Measurements from ENCODE around the gene PFDN1.
"Not testable (repeated sequence)": the region's sequence is repeated elsewhere in the genome, so short reads cannot be mapped to it uniquely, and the experiment has no call there.

Gene PFDN1

DNA sequence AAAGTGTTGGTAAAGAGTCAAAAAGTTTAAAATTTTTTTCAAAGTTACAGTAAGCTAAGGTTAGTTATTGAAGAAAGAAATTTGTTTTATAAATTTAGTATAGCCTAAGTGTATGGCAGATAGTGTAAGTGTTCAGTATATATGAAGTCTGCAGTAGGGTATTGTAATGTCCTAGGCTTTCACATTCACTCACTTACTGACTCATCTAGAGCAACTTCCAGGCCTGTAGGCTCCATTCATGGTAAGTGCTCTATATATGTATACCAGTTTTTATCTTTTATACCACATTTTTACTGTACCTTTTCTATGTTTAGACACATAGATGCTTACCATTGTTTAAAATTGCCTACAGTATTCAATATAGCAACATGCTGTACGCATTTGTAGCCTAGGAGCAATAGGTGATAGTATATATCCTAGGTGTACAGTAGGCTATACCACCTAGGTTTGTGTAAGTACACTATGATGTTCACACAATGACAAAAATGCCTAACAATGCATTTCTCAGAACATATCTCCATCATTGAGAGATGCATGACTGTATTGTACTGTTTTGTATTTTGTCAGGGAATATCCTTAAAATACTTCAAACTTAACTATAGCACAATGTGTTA lies 89.4 kb downstream of the PFDN1 start:
- no peak for DNase-seq (ENCODE audit: low spot score)

DNA sequence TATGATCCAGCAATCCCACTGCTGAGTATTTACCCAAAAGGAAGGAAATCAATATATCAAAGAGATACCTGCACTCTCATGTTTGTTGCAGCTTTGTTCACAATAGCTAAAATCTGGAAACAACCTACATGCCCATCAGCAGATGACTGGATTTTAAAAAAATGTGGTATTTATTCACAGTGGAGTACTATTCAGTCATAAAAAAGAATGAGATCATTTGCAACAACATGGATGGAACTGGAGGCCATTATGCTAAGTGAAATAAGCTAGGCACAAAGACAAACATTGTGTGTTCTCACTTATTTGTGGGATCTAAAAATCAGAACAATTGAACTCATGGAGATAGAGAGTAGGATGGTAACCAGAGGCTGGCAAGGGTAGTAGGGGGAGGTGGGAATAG lies 94.8 kb downstream of the PFDN1 start:
- DNase-seq (ENCODE audit: low spot score), result no peak

DNA sequence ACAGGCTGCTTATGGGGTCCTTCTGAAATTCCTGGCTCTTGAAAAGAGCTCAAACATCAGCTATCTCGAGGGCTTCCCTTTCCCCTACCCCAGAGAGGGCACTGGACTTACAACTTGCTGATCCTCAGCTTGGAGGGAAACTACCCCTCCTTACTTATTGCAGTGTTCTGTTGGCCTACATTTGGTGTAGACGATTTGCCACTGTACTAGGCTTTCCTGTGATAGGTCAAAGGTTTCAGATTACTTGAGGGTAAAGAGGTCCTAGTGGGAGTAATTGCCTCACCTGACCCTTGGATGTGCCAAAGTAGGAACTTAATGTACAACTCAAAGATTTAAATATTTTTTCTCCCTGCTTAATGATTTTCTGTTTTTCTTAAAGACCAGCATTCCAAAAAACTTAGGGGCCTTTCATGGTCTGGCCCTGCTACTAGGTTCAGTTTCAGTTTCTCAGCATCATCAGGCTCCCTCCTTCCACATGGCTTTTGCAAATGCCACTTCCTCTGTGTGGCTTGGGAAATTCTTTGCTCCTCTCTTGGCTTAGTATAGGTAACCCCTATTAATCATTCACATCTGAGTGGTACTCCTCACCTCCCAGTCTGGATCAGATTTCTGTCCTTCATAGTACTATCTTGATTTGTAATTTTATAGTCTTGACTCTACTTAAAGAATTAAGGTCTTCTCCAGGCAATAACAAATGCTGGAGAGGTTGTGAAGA lies 95.5 kb downstream of the PFDN1 start:
- DNase-seq (ENCODE audit: low spot score), result no peak

DNA sequence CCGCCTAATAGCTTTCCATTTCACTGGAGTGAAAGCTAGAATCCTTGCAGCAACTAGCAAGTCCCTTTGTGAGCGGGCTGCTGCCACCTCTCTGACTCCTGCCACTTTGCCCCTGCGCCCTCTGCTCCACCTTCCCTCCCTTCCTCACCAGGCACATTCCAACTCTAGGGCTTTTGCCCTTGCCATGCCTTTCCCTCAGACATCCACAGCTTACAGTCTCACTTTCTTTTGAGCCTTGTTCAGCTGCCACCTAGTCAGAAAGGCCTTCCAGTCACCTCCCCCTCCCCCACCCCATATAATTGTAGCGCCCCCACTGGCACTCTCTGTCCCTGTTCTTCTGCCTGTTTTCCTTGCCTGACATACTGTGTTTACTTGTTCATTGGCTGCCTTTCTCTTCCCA lies 96.9 kb downstream of the PFDN1 start:
- DNase-seq (ENCODE audit: low spot score), result no peak

DNA sequence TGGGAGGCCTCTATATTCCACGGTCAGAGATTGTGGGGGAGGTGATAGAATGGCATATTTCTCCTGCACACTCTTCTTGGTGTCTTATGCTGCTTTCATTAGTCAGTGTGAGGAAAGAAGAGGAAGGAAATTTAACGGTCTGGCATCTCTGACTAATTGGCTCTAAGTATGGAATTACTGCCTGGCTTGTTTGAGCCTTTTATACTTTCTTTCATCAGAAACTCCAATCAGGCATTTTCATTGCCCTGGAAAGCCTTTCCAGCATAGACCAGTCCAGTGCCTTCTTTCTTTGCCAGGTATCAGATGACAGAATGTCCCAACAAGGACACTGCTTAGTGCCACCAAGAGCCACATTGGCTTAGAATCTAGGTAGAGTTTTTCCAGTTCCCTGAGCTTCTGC lies 97.7 kb downstream of the PFDN1 start:
- DNase-seq (ENCODE audit: low spot score), result no peak

DNA sequence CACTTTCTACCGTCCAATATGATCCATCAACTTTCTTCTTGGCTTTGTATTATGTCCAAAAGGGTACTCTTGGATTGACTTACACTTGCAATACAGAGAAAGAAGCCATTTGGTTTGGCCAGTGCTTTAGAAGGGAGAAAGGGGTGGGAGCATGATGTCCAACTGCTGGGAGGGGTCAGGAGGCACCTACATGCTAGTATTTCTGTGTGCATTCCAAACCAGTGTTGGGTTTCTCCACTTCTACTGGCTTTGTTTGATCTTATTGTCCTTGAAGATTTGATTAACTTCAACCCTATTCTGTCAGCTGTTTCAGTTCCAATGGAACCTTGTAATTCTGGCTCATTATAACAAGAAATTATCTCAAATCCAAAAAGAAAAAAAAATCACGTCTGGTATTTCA lies 100.3 kb downstream of the PFDN1 start:
- DNase-seq (ENCODE audit: low spot score), result no peak

DNA sequence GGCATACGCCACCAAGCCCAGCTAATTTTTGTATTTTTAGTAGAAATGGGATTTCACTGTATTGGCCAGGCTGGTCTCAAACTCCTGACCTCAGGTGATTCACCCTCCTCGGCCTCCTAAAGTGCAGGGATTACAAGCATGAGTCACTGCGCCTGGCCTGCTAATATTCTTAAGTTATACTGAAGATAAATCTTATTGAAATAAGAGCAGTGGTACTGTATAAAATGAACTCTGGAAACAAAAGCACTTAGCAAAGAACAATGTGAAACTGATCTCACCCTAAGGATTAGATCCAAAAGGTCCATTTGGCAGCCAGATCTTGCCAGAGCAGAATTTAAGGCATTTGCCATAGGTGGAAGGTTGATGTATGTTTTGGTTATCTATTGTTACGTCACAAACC lies 100.8 kb downstream of the PFDN1 start:
- DNase-seq (ENCODE audit: low spot score), result no peak

DNA sequence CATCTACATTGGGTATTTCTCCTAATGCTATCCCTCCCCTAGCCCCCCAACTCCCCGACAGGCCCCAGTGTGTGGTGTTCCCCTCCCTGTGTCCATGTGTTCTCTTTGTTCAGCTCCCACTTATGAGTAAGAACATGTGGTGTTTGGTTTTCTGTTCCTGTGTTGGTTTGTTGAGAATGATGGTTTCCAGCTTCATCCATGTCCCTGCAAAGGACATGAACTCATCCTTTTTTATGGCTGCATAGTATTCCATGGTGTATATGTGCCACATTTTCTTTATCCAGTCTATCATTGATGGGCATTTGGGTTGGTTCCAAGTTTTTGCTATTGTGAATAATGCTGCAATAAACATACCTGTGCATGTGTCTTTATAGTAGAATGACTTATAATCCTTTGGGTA lies 104.0 kb downstream of the PFDN1 start:
- not testable (repeated sequence) for DNase-seq (ENCODE audit: low spot score)

DNA sequence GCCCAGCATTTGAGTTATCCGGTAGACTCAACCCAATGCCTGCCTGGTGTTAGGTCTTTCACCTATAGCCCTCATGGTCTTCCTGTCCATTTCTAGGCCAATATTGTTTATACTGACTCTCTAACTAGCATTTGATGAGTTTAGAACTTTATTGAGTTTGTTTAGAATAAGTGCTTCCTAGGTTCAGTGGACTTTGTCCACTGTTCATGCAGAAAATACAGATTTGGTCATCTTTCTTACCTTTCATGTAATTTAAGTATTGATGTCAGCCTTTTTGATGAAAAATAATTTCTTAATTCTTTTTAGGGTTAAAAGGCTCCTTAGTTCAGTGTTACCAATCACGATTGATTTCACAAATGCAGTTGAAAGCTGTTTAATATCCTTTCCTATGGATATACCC lies 105.9 kb downstream of the PFDN1 start:
- DNase-seq (ENCODE audit: low spot score), result no peak

DNA sequence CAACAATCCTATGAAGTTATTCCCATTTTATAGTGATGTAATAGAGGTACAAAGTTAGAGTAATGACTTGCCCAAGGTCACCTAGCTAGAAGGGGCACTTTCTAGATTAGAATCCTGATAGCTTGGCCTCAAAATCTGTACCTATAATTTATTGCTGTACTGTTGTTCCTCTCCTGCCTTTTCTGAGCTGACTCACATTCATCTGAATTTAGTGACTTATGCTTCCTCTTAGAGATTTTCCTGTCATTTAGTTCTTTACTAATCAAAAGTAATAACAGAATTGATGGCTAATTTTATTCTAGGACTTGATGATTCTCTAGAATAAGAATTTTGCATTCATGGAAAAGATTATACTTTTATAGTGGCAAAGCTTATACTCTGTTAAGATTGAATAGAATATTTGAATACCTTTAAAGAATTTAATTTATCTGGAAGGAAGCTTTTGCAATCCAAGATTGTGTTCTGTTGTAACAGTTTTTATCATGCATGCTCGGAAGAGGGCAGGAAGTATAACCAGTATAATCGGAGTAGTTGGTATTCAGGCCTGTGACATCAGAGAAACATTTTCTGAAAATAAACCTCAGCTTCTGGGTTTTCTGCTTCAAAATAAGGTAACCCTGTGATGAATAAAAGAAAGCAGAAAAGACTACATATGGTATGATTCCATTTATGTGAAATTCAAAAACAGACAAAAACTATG lies 106.6 kb downstream of the PFDN1 start:
- DNase-seq (ENCODE audit: low spot score), result no peak

Data from LoVo (cell line).